Activated CD4-positive, CD25-positive, alpha-beta regulatory T cell (primary cell): ENCODE results near the gene PSAP.
A peak's percentile ranks its signal among the peaks of the same experiment; 100 is the strongest.
"Not testable (repeated sequence)": the region's sequence is repeated elsewhere in the genome, so short reads cannot be mapped to it uniquely, and the experiment has no call there.

ENCODE experiments used
- DNase-seq, 4 experiments: peaks; one replicate each; lab custom pipeline; 2025; lab: John Stamatoyannopoulos, UW

The PSAP gene

DNA sequence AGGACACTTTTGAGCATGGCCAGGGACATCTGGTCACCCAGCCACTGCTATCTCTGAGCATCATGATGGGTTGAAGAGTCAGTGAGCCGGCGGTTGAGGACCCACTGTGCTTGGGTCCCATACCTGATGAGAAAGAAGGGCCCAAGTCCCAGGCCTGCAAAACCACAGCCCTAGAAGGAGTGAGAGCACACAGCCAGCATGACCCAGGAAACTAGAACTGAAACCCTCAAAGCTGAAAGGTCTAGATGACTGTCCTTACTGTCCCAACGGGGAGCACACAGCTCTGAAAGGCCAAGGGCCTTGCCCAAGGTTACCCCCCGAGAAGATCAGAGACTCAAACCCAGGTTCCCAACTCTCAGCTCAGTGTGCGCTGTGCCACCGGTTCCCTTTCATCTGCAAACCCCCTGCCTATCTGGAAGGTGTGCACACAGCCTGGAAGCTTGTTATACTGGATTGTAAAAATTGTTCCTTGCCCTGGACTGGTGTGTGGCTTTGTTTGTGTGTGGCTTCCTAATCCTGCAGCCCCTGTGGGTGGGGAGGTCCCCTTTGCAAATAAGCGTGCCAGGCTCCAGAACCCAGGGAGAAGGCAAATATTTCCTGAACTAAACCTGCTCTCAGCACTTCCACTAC, 22.6 kb upstream of the PSAP start:
- DNase-seq = no peak

DNA sequence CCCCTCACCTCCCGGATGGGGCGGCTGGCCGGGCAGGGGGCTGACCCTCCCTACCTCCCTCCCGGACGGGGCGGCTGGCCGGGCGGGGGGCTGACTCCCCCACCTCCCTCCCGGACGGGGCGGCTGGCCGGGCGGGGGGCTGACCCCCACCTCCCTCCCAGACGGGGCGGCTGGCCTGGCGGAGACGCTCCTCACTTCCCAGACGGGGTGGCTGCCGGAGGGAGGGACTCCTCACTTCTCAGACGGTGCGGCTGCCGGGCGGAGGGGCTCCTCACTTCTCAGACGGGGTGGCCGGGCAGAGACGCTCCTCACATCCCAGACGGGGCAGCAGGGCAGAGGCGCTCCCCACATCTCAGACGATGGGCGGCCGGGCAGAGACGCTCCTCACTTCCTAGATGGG, 18.6 kb upstream of the PSAP start:
- not testable (repeated sequence) for DNase-seq

DNA sequence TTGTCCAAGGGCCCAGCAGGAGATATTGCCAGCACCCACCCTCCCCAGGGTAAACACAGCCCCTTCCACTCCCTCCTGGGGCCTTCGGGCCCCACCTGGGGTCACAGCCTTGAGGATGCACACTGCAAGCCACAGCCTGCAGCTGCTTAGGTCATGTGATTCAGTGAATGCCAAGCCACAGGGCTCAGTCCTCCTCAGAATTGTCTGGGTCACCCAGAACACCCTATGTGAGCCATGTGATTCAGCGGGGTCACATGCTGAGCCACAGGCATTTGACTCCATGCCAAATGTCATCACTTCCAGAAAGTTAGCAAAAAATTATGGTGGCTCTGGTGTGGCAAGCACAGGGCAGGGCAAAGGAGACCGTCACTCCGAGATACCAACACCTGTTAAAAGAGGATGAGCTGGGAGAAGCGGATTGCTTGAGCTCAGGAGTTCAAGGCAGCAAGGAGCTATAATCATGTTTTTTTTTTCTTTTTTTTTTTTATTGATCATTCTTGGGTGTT, 17.2 kb upstream of the PSAP start:
- DNase-seq = no peak

DNA sequence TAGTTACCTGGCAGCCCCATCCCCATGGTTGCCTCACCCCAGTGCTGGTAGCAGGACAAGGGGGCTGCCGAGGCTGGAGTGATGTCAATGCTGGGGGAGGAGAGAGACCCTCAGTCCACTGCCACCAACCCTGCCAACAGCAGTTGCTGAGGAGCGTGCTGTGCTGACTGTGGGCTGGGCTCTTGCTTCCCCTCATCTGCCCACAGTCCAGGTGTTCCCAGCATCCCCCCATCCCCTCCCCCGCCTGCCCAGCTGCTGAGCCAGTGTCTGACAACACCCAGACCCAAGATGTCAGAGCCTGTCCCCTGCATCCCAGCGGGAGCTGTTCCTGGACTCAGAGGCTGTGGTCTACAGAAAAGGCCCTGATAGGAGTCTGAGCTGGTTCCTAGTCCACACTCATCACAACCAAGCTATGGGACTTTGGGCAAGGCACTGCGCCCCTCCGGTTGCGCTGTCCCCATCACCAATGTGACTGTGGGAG, 14.6 kb upstream of the PSAP start:
- no peak for DNase-seq

DNA sequence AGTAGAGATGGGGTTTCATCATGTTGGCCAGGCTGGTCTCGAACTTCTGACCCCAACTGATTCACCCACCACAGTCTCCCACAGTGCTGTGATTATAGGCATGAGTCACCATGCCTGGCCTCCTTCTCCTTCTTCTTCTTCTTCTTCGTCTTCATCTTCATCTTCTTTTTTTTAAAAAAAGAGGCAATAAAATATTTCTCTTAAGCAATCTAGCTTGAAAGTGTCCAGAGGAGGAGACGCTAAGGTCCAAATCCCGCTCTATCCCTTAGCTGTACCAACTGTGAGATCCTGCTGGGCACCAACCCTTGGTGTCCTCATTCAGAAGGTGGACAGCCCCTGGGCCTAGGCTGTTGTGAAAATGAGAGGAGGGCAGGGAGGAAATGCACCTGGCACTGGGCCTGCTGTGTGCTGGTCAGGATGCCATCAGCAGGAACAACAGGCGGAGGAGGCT, 13.9 kb upstream of the PSAP start:
- no peak for DNase-seq

DNA sequence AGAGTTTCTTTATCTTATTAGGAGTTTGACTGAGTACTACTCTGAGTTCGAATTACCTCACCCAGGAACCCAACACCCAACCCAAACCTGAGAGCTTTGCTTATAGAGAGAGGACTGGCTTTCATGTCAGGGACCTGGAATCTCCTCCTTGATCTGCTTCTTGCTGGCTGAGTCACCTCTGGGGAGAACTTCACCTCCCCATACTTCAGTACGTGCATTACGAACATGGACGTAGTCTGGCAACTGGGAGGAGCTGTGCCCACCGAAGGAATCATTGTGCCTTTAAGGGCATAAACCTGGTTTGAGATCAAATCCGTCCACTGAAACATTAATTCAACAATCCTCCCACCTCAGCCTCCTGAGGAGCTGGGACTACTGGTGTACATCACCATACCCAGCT, 12.2 kb upstream of the PSAP start:
- DNase-seq = no peak

DNA sequence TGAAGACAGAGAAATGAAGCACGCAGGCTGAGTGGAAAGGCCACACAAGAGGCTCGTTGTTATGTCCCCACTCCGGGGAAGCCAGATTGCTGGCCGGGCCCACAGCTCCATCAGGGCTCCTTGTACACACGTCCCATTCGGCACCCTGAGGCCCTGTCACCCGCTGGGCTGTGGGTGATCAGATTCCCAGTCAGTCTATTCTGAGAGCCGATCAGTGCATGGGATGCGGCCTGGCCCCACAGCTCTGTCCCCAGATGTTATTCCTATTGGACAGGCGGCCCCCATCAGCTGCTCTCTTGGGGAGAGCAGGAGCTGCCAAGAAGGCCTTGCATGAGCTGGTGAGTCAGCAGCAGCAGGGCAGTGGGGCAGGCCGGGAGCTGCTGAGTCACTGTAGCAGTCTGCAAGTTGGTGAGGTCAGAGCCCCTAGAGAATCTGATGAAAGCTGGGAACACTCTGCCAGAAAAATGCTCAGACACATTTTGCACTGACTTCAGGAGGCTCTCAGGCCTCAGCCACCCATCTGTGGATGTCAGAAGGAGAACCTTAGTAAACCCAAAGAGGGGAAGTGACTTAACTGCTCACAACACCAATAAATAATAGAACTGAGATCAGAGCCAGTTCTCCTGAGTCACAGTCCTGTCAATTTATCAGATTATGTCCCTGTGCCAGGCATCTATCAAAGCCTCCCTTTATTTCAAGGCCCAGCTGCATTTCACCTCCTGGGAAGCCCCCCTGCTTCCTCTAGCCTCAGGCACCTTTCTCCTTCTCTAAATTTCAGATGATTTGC, 9.4 kb upstream of the PSAP start:
- DNase-seq = peak in 1 of 4 experiments; percentile 10

DNA sequence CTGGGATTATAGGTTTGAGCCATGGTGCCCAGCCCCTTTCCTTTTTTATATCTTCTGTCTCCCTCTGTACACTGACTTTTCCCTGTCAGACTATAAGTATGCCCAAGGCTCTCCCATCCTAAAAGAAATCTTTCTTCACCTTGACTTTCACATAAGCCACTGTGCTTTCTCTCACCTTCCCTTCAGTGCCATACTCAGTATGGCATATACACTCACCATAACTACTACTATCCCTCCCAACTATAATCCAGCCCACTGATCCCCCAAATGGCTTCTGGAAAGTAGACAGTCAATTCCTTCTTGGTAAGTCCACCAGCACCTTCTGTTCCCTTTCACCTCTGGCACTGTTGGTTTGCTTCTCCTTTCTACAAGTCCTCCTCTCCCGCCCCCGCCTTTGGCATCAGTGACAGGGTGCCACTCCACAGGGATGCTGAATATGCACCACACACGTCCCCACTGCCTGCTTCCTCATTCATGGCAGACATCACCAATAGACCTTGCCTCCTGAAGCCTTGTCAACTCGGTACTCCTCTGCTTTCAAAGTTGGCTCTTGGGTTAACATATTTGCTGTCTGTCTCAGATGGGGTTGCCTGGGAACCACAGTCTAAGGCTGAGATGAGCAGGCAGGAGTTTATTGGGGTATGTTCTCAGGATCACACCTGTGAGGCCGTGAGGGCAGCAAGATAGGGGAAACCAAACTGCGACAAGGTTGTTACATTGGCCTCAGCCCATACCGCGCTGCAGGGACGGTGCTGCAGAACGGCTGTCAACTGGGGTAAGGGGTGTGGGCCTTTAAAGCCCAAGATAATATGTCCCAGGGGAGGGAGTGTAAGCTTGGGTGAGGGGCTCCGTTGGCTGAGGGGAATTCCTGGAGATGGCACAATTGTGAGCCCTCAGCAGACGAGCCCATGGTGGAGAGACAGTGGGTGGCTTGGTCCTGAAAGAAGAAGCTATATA, 7.2 kb upstream of the PSAP start:
- DNase-seq = no peak

DNA sequence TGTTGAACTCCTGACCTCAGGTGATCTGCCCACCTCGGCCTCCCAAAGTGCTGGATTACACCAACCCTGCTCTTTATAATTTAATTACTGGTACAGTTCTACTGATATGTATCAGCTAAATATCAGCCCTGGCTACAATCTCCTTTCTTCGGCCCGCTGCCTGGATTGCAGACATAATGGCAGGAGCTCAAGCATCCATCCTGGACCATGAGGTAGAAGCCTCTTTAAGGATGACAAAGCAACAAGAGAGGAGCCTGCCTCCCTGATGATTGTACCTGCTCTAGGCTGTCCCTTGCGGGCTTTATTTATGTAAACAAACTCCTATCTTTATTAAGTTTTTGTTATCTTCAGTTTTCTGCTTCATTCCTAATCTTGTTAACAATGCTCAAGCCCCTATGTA, 5.6 kb upstream of the PSAP start:
- no peak for DNase-seq

DNA sequence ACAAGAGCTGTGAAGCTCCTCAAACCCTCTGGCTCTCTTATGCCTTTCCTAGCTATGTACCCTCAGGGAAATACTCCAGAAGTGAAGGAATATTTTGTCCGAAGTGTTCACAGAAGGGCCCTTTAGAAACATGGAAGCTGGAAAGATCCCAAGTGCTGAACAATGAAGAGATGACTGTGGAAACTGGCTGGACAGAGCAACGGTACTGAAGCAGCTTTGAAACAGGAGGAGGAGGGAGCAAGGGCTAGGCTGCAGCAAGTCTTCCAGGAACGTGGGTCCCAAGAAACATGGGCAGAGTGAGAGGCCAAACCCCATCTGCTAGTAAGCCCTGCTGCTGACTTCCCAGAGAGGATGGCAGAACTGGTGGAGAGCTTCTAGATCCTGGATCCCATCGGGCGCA, 3.0 kb upstream of the PSAP start:
- no peak for DNase-seq

DNA sequence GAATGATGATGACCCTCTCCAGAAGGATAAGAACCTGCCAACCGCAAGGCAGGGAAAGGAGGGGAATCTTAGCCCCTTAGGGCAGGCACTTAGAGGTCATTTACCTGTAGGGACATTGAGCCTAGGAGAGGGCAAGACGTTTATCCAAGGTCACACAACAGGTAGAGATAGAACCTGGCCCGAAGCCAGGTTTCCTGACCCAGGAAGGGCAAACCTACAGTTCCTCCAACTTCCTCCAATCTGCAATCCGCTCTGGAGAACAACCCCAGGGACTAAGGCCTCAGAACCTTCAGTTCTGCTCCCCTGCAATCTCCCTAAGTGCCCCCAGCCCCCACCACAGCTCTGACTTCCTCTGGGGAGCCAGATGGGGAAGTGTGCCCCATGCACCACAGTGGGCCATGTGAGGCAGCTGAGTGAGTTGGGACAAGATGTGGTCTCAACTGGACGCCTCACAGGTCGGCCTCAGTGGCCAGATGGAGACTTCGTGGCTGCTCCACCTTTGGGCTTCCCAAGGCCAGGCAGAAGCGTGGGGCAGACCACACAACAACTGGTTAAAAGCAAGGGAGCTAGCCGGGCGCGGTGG, 1.4 kb upstream of the PSAP start:
- DNase-seq = no peak

DNA sequence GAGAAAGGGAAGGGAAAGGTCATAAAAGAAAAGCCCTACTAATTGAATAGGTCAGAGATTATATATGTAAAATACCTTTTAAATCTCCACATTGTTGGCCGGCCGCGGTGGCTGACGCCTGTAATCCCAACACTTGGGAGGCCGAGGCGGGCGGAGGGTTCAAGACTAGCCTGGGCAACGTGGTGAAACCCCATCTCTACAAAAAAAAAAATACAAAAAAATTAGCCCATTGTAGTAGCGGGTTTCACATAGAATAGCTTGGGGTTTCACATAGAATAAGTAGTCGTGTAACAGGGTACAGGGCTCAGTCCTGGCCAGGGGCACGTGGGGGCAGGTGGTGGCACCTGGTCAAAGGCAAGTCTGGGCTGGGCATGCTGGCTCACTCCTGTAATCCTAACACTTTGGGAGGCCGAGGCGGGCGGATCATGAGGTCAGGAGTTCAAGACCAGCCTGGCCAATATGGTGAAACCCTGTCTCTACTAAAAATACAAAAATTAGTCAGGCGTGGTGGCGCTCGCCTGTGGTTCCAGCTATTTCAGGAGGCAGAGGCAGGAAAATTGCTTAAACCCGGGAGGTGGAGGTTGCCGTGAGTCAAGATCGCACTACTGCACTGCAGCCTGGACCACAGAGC, 529 bp upstream of the PSAP start:
- DNase-seq = not testable (repeated sequence)

DNA sequence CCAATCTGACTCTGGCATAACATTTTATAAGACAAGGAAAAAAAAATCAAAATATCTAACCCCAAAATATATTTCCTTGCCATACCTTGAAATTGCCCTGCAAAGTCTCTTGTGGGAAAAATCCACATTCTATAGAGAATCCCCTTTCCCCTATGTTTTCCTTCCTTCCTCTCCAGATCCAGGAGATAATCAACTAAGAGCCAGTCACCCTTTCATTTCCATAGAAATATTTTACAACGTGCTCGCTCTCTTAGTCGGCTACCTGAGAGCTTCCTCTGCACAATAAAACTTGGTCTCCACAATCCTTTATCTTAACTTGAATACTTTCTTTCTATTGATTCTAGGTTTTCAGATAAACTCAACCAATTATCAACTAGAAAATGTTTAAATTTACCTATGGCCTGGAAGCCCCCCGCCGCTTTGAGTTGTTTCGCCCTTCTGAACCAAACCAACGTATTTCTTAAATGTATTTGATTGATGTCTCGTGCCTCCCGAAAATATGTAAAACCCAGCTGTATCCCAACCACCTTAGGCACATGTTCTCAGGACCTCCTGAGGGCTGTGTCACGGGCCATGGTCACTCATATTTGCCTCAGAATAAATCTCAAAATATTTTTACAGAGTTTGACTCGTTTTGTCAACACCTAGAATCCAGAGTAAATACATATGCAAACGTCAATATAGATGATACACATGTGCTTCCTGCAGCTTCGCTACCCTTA, 869 bp downstream of the PSAP start:
- no peak for DNase-seq

DNA sequence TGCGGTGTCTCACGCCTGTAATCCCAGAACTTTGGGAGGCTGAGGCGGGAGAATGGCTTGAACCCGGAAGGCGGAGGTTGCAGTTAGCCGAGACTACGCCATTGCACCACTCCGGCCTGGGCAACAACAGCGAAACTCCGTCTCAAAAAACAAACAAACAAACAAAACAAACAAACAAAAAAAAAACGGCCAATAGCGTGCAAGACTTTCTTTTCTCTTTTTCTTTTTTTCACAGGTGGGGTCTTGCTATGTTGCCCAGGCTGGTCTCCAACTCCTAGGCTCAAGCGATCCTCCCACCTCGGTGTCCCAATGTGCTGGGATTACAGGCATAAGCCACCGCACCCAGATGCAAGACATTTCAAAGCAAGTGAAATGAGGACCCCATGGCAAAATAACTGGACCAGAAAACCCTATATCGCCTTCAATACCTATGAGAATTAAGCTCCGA, 1.6 kb downstream of the PSAP start:
- DNase-seq = no peak

DNA sequence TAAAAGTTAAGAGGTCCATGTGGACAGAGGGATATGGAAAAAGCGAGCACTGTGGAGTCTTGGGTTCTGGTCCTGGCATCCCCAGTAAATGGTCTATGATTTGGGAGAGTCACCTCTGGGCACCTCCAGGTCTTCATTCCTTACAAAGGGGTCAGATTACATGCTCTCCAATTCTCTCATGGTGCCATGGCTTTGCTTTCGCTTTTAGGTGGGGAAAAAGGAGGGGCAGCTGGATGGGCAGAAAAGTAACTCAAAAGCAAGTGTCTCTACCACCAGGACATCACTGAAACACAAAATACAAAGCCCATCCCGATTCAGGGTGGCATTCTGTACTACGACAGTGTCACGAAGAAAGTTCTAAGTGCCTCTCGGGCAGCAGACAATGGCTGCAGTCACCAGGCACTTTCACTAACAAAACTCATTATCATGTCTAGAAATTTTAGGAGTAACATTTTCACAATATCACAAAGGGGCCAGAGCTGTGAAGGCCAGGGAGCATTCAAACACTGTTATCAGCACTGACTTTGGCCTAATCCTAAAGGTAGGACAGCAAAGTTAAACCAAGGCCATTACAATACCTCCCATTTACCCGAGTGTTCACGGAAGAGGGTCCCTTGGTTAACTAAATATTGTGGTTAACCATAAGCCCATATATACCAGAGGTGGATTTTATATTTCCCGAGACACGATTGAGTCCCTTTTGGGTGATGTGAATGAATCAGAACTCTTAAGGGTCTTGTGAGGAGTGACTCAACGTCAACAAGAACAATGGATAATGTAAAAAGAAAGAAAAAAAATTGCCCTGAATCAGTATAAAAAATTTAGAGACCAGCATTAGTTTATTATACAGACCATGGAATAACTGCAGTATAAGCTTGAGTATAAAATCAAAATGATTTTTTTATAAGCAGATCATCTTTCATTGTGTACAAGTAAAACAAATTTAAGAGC, 2.5 kb downstream of the PSAP start:
- no peak for DNase-seq

DNA sequence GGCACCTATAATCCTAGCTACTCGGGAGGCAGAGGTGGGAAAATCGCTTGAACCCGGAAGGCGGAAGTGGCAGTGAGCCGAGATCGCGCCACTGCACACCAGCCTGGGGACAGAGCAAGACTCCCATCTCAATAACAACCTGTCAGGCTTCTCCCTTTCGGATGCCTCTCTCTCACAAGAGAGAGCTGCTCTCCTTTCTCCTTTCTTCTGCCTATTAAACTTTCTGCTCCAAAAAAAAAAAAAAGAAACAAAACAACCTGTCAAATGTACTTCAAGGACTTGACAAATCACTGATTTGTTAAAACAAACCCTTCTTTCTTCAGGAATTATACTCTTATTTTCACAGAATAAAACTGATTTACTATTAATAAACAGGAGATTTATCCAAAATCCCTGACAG, 3.6 kb downstream of the PSAP start:
- no peak for DNase-seq

DNA sequence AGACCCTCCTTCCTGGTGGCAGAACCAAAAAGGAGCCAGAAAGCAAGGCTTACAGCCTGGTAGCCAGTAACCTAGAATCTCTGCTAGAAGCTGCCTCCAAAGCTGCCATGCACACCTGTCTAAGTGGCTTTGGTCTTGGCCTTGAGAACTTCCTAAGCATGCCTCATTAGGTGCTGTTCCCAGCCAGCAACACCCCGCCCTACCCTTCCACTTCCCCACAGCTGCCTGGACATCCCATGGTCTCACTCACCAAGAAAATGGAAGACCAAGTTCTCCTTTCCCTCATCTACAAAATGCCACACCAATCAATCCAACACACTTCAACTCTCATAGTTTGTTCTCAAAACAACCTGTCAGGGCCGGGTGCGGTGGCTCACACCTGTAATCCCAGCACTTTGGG, 4.2 kb downstream of the PSAP start:
- DNase-seq = no peak

DNA sequence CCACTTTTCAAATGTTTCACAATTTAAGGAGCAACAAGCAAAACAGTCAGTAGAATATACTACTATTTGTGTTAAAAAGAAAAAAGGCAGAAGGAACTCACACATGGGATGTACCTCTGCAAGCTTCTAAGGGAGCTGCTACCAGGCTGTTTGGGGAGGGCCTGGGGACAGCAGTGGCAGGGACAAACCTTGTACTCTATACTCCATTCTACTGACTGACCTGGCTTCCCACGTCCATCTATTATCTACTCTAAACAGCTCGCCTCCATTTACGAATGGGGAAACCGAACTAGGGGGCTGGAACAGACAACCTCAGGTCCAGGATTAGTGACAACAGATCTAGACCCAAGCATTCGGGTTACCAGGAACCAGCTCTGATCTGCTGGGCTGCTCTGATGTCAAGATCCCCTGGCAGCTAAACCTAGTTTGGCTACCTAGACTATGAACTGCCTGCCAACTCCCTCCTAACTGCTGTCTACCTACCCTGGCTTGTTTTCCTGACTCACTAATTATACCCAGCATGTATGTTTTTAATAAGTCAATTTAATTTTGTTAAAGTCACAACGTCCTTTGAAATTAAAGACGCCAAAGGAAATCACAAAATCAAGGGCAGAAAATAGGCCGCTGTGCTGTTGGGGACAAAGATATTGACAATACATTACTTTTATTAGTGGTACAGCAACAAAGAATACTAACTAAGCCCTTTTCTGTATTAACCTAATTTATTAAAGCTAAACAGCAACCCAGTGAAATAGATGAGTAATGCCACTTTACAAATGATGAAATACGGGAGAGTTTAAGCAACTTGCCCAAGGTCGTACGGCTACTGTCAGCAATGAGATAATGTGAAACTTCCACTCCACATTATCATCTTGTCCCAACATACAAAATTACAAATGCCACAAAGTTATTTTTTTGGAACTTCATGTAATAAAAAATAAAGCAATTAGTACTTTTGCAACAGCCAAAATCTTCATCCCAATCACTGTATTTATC, 5.3 kb downstream of the PSAP start:
- DNase-seq = no peak
